Keratinocyte (primary cell): ENCODE data around the gene LYVE1.

Experiments
- EZH2 ChIP-seq: IDR thresholded peaks from one replicate; pipeline ENCODE4 v1.6.1; 2012; ENCODE audit warnings: inconsistent platforms, mild to moderate bottlenecking, low read length, moderate library complexity
- TF ChIP-seq, protein P1 (sequence below), 3 experiments: IDR thresholded peaks in 1 of 3; conservative IDR thresholded peaks in 1 of 3; optimal IDR thresholded peaks in 1 of 3; 2 replicates in 2 of 3; 3 replicates in 1 of 3; pipeline versions ENCODE3 to v1.5.1; 2011; ENCODE audit warnings: low read length in 3 of 3, mild to moderate bottlenecking in 3 of 3, moderate library complexity in 2 of 3, control low read depth in 1 of 3, inconsistent platforms in 1 of 3; ENCODE audit not compliant: insufficient read depth in 2 of 3; ENCODE audit errors: extremely low read depth in 1 of 3

GRCh38 chr11:10551290-10551592, 17.2 kb downstream of the LYVE1 start:
- TF ChIP-seq, protein P1, sequence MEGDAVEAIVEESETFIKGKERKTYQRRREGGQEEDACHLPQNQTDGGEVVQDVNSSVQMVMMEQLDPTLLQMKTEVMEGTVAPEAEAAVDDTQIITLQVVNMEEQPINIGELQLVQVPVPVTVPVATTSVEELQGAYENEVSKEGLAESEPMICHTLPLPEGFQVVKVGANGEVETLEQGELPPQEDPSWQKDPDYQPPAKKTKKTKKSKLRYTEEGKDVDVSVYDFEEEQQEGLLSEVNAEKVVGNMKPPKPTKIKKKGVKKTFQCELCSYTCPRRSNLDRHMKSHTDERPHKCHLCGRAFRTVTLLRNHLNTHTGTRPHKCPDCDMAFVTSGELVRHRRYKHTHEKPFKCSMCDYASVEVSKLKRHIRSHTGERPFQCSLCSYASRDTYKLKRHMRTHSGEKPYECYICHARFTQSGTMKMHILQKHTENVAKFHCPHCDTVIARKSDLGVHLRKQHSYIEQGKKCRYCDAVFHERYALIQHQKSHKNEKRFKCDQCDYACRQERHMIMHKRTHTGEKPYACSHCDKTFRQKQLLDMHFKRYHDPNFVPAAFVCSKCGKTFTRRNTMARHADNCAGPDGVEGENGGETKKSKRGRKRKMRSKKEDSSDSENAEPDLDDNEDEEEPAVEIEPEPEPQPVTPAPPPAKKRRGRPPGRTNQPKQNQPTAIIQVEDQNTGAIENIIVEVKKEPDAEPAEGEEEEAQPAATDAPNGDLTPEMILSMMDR (optimal IDR thresholded peaks at IDR 0.05 in 1 of 3, IDR thresholded peaks at IDR 0.05 in 1 of 3, conservative IDR thresholded peaks at IDR 0.05 in 1 of 3; ENCODE audit: extremely low read depth in 1 of 3, insufficient read depth in 2 of 3, low read length in 3 of 3): no peak
- TF ChIP-seq EZH2: no peak
